H1 (cell line): ENCODE data around the gene UTS2R. TPM values are rescaled to one million over a fixed set of nuclear protein-coding genes. Genes with fewer than 3 reads are reported as not detected.

Experiments
- CTCF ChIA-PET: fragments of 300-600 bp; sonication (Branson Sonifier 250); formaldehyde crosslinking; loops from one replicate; lab custom pipeline; 2021; ENCODE audit not compliant: partially characterized antibody; lab: Charles Lee
- POLR2A ChIA-PET: fragments of 300-600 bp; sonication (Branson Sonifier 250); formaldehyde crosslinking; loops from one replicate; lab custom pipeline; 2021; ENCODE audit warnings: inconsistent platforms; ENCODE audit not compliant: partially characterized antibody; lab: Charles Lee
- DNase-seq, 2 experiments: peaks; one replicate each; pipeline versions ENCODE4 v3.0.0 to v3.0.0-alpha.2; 2010 to 2022; ENCODE audit warnings: low spot score in 2 of 2, low read depth in 1 of 2, mixed read lengths in 1 of 2
- FAIRE-seq: peaks from 2 replicates; lab custom pipeline; 2011; peaks lifted over from hg19 to GRCh38; lab: Jason Lieb, UNC
- H2AFZ ChIP-seq: 2 replicates; pipeline ENCODE4 v1.8.1; 2012; ENCODE audit warnings: low read length, inconsistent platforms
- H2AK5ac ChIP-seq: 2 replicates; pipeline ENCODE4 v1.6.1; 2013; ENCODE audit warnings: low read depth, low read length
- H2BK120ac ChIP-seq: replicated peaks from 2 replicates; pipeline ENCODE3; 2013; ENCODE audit warnings: low read depth, low read length, inconsistent platforms
- H2BK12ac ChIP-seq: 2 replicates; pipeline ENCODE4 v1.6.1; 2013; ENCODE audit warnings: low read depth, low read length
- H2BK15ac ChIP-seq: 2 replicates; pipeline ENCODE4 v1.6.1; 2013; ENCODE audit warnings: low read length
- H2BK20ac ChIP-seq: 2 replicates; pipeline ENCODE4 v1.6.1; 2013; ENCODE audit warnings: low read length
- H2BK5ac ChIP-seq: 2 replicates; pipeline ENCODE4 v1.6.1; 2013; ENCODE audit warnings: low read depth, low read length
- H3K14ac ChIP-seq: 2 replicates; pipeline ENCODE4 v1.6.1; 2013; ENCODE audit warnings: inconsistent platforms; ENCODE audit not compliant: insufficient read length
- H3K18ac ChIP-seq: 2 replicates; pipeline ENCODE4 v1.6.1; 2013; ENCODE audit warnings: low read length; ENCODE audit errors: extremely low read depth
- H3K23ac ChIP-seq: 2 replicates; pipeline ENCODE4 v1.6.1; 2013; ENCODE audit warnings: inconsistent platforms; ENCODE audit not compliant: insufficient read length
- H3K23me2 ChIP-seq: 2 replicates; pipeline ENCODE4 v1.6.1; 2013; ENCODE audit warnings: low read depth, low read length
- H3K27ac ChIP-seq: 2 replicates; pipeline ENCODE4 v1.6.1; 2011; ENCODE audit warnings: low read depth, low read length, inconsistent platforms
- H3K27me3 ChIP-seq, 4 experiments: replicated peaks in 1 of 4; 1 replicate in 1 of 4; 2 replicates in 3 of 4; pipeline versions ENCODE4 v1.6.1 to v1.8.1; 2011 to 2013; ENCODE audit warnings: low read length in 3 of 4, mild to moderate bottlenecking in 3 of 4, inconsistent platforms in 2 of 4, mixed read lengths in 2 of 4, moderate library complexity in 1 of 4; ENCODE audit not compliant: control insufficient read depth in 3 of 4, insufficient read depth in 3 of 4; ENCODE audit errors: extremely low read depth in 1 of 4
- H3K36me3 ChIP-seq, 4 experiments: 2 replicates each; pipeline versions ENCODE4 v1.6.1 to v1.8.1; 2011 to 2013; ENCODE audit warnings: mild to moderate bottlenecking in 4 of 4, low read length in 3 of 4, moderate library complexity in 2 of 4, control low read depth in 1 of 4, inconsistent platforms in 1 of 4; ENCODE audit not compliant: insufficient read depth in 4 of 4, control insufficient read depth in 2 of 4
- H3K4ac ChIP-seq: replicated peaks from 2 replicates; pipeline ENCODE3; 2013; ENCODE audit warnings: low read length, low read depth, mixed read lengths, inconsistent platforms; ENCODE audit not compliant: insufficient read length
- H3K4me1 ChIP-seq, 4 experiments: replicated peaks in 1 of 4; 1 replicate in 1 of 4; 2 replicates in 3 of 4; pipeline versions ENCODE4 v1.6.1 to v1.8.1; 2011 to 2013; ENCODE audit warnings: low read length in 3 of 4, inconsistent platforms in 2 of 4, mixed read lengths in 1 of 4; ENCODE audit not compliant: insufficient read depth in 4 of 4, control insufficient read depth in 3 of 4
- H3K4me2 ChIP-seq, 2 experiments: 2 replicates each; pipeline versions ENCODE4 v1.6.1 to v1.8.1; 2011 to 2013; ENCODE audit warnings: low read depth in 2 of 2, low read length in 2 of 2, control low read depth in 1 of 2, inconsistent platforms in 1 of 2, mild to moderate bottlenecking in 1 of 2; ENCODE audit not compliant: insufficient read depth in 1 of 2
- H3K4me3 ChIP-seq, 4 experiments: fragments of 200-600, 300-600 bp in 1 of 4; sonication (generic), shearing (Covaris generic), sonication (Bioruptor Twin) in 1 of 4; 2 replicates each; pipeline versions ENCODE4 v1.5.1 to v1.8.1; 2011 to 2016; ENCODE audit warnings: low read length in 4 of 4, low read depth in 3 of 4, control low read depth in 2 of 4, inconsistent platforms in 2 of 4, mild to moderate bottlenecking in 2 of 4, mixed read lengths in 1 of 4, moderate library complexity in 1 of 4; ENCODE audit not compliant: insufficient read depth in 2 of 4; ENCODE audit errors: extremely low read depth in 1 of 4
- H3K56ac ChIP-seq: replicated peaks from 2 replicates; pipeline ENCODE3; 2013; ENCODE audit warnings: low read depth, mild to moderate bottlenecking, mixed read lengths, low read length, inconsistent platforms; ENCODE audit not compliant: insufficient read length
- H3K79me1 ChIP-seq: 2 replicates; pipeline ENCODE4 v1.6.1; 2013; ENCODE audit warnings: low read depth, low read length, control low read depth
- H3K79me2 ChIP-seq, 2 experiments: 2 replicates each; pipeline versions ENCODE4 v1.6.1 to v1.8.1; 2012 to 2013; ENCODE audit warnings: low read length in 2 of 2, mild to moderate bottlenecking in 2 of 2, inconsistent platforms in 1 of 2; ENCODE audit not compliant: insufficient read depth in 2 of 2, control insufficient read depth in 1 of 2
- H3K9ac ChIP-seq, 4 experiments: replicated peaks in 1 of 4; 1 replicate in 1 of 4; 2 replicates in 3 of 4; pipeline versions ENCODE4 v1.6.1 to v1.8.1; 2011 to 2013; ENCODE audit warnings: low read depth in 3 of 4, low read length in 3 of 4, control low read depth in 2 of 4, mild to moderate bottlenecking in 2 of 4, moderate library complexity in 2 of 4, inconsistent platforms in 1 of 4; ENCODE audit errors: extremely low read depth in 1 of 4
- H3K9me3 ChIP-seq, 2 experiments: 2 replicates each; pipeline versions ENCODE4 v1.6.1 to v1.8.1; 2012 to 2013; ENCODE audit warnings: mild to moderate bottlenecking in 2 of 2, moderate library complexity in 2 of 2, control low read depth in 1 of 2, inconsistent platforms in 1 of 2, low read depth in 1 of 2, low read length in 1 of 2, mixed read lengths in 1 of 2; ENCODE audit not compliant: insufficient read depth in 2 of 2
- H4K20me1 ChIP-seq, 2 experiments: replicated peaks in 1 of 2; 2 replicates each; pipeline versions ENCODE3 to v1.8.1; 2011 to 2013; ENCODE audit warnings: inconsistent platforms in 2 of 2, low read length in 2 of 2, mild to moderate bottlenecking in 1 of 2; ENCODE audit not compliant: insufficient read depth in 2 of 2, control insufficient read depth in 1 of 2
- H4K5ac ChIP-seq: 2 replicates; pipeline ENCODE4 v1.6.1; 2013; ENCODE audit warnings: low read length, low read depth, mixed read lengths, inconsistent platforms; ENCODE audit not compliant: insufficient read length
- H4K8ac ChIP-seq: 2 replicates; pipeline ENCODE4 v1.8.0; 2013; ENCODE audit warnings: mild to moderate bottlenecking, moderate library complexity, low read length, inconsistent platforms; ENCODE audit not compliant: insufficient read depth; ENCODE audit errors: extremely low read depth
- H4K91ac ChIP-seq: replicated peaks from 2 replicates; pipeline ENCODE3; 2013; ENCODE audit warnings: low read length, mixed read lengths, inconsistent platforms; ENCODE audit not compliant: insufficient read length
- CHD2 ChIP-seq: IDR thresholded peaks from 2 replicates; pipeline ENCODE4 v1.6.1; 2012; ENCODE audit warnings: low read length, improper control_type of control experiment
- CREB1 ChIP-seq: IDR thresholded peaks from 2 replicates; pipeline ENCODE4 v1.6.1; 2012; ENCODE audit warnings: inconsistent platforms
- KDM5A ChIP-seq: fragments of 200-600 bp; IDR thresholded peaks from 2 replicates; pipeline ENCODE4 v1.7.1; 2012; ENCODE audit warnings: mild to moderate bottlenecking, low read length, inconsistent platforms, mixed read lengths
- SIX5 ChIP-seq: IDR thresholded peaks from 2 replicates; pipeline ENCODE4 v1.6.1; 2011; ENCODE audit warnings: mild to moderate bottlenecking, low read depth, low read length
- WGBS, 2 experiments: shearing (Covaris generic) in 1 of 2; methylation state at CpG; one replicate each; pipeline versions ENCODE4 v1.1.6 to v1.1.7; 2013 to 2015; ENCODE audit warnings: low lambda C conversion rate in 2 of 2, mixed read lengths in 2 of 2, inconsistent platforms in 1 of 2, low coverage in 1 of 2, missing lambda C conversion rate in 1 of 2; ENCODE audit not compliant: insufficient replicate concordance in 2 of 2, insufficient coverage in 1 of 2, insufficient read length in 1 of 2; ENCODE audit errors: extremely low coverage in 1 of 2, missing lambda C conversion rate in 1 of 2; 5-methylcytosine and 5-hydroxymethylcytosine counted together
- polyA plus RNA-seq, 7 experiments: library from polyadenylated mRNA; depleted of rRNA in 3 of 7; stranded (reverse) in 5 of 7; unstranded in 2 of 7; fragments of >200 nt in 5 of 7; fragments of 200-250 nt in 2 of 7; gene quantifications; 1 replicate in 5 of 7; 2 replicates in 1 of 7; 4 replicates in 1 of 7; pipeline versions ENCODE4 v1.2.1 to v1.2.3, GENCODE V29; 2011 to 2013; ENCODE audit warnings: missing spikeins in 2 of 7, mixed read lengths in 2 of 7
- total RNA-seq: library from RNA; stranded (reverse); fragmentation: NEBNext Ultra II Directional; extraction: Animal tissue kit (Norgen Biotek cat#: 25700); gene quantifications from 2 replicates; pipeline ENCODE4 v1.2.1, GENCODE V29; 2021

Gene UTS2R
- total and polyA plus RNA-seq, 2 of the 8 experiments (the other 6 are each of a cell fraction or from before 2014, with no cell fraction given): 0.27 TPM; not detected in 1

DNA sequence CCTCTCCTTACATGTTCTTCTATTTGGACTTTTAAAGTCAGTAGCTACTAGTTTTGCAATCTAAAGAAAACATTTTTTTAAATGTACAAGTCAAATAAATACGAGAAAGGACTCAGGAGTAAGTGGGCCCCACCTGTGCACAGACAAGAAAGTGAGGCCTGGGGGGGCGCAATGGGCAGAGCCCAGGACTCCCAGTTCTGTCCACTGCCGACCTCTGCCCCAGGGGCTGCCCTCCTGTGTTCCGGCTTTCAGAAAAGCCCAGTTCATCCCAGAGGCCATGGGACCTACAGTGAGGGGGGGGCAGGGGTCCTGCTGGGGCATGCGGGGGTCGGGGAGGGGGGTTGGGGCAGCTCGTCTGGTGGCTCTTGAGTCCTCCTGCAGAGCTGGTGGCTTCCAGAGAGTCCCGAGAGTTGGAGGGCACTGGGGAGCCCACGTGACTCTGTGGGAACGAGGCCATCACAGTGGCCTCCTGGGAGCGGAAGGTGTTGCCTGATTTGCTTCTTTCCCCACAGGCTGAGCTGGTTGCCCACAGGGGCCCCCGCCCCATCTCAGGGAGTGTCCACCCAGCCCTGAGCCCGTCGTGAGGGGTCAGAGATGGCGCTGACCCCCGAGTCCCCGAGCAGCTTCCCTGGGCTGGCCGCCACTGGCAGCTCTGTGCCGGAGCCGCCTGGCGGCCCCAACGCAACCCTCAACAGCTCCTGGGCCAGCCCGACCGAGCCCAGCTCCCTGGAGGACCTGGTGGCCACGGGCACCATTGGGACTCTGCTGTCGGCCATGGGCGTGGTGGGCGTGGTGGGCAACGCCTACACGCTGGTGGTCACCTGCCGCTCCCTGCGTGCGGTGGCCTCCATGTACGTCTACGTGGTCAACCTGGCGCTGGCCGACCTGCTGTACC lies 2.4 kb downstream of the UTS2R start:
- Histone ChIP-seq H3K36me3 (no peaks in the 10 kb centered on the region), H2BK120ac (no peak overlapping the region), H4K91ac (no peak overlapping the region), H3K27me3 (peaks cover 29 to 65% (median 53%) of the 10 kb centered on the region in 4 experiments), H4K20me1 (peaks cover 0 to 4% of the 10 kb centered on the region in 2 experiments), H3K23ac (no peak overlapping the region), H3K4me1 (peaks cover 0 to 6% (median 0%) of the 10 kb centered on the region in 4 experiments; a peak in 2 of 7 replicates), H4K8ac (no peak overlapping the region; the same call in 1 of the 2 replicates), H3K14ac (no peak overlapping the region), H3K9me3 (no peaks in the 10 kb centered on the region; a peak in 1 of 4 replicates), H2BK12ac (peak overlapping the region; percentile 90; the same call in 1 of the 2 replicates), H2AK5ac (no peak overlapping the region), H3K9ac (no peak overlapping the region), H3K79me2 (no peaks in the 10 kb centered on the region), H3K23me2 (peaks cover 7% of the 10 kb centered on the region; the same call in 1 of the 2 replicates), H3K27ac (no peak overlapping the region), H3K4me2 (peak overlapping the region in 1 of 2 experiments; percentile 51; a peak in 1 of 4 replicates), H3K4ac (no peak overlapping the region), H2BK5ac (no peak overlapping the region), H4K5ac (no peak overlapping the region), H3K18ac (no peak overlapping the region), H3K4me3 (no peak overlapping the region), H3K56ac (no peak overlapping the region), H3K79me1 (no peaks in the 10 kb centered on the region), H2AFZ (no peak overlapping the region), H2BK20ac (no peak overlapping the region), H2BK15ac (0 out of 2 replicates have a peak overlapping the region, but pooled peaks have one; percentile 46)
- WGBS, 2 experiments: 88% methylated on average over 28 of the region's 37 CpGs; no CpG with 5 or more reads in 1 of the 2 experiments
- POLR2A ChIA-PET: interaction anchor here (3.2 kb wide), 1 partner anchor 10 kb away, joined by 14 read pairs; no protein-coding TSS in a partner anchor
- FAIRE-seq (no peak), DNase-seq (no peak)
- TF ChIP-seq CREB1: no peak
- TF ChIP-seq CHD2: no peak
- TF ChIP-seq SIX5: no peak
- no peak for TF ChIP-seq KDM5A
- CTCF ChIA-PET: interaction anchor here (1.3 to 2.5 kb wide), 2 partner anchors 11 to 51 kb away, joined by 3 to 6 read pairs; no protein-coding TSS in a partner anchor
